ENCODE measurements around the gene GMIP.
"Not testable (repeated sequence)": the region's sequence is repeated elsewhere in the genome, so short reads cannot be mapped to it uniquely, and the experiment has no call there.

The GMIP gene

GRCh38 chr19:19606021-19606420, 37.4 kb downstream of the GMIP start:
- DNase-seq (ENCODE audit: low read depth): no peak
- TF ChIP-seq CTCF (conservative IDR thresholded peaks at IDR 0.05; ENCODE audit: control insufficient read depth, insufficient read depth, low read depth, low read length): no peak
- H3K4me3 ChIP-seq (ENCODE audit: control insufficient read depth, low read depth, low read length): no peak overlapping the region

GRCh38 chr19:19602713-19603324, 40.6 kb downstream of the GMIP start:
- no peak for TF ChIP-seq CTCF (conservative IDR thresholded peaks at IDR 0.05; ENCODE audit: control insufficient read depth, insufficient read depth, low read depth, low read length)
- H3K4me3 ChIP-seq (ENCODE audit: control insufficient read depth, low read depth, low read length): no peak overlapping the region
- no peak for DNase-seq (ENCODE audit: low read depth)

GRCh38 chr19:19602136-19602712, 41.2 kb downstream of the GMIP start:
- no peak overlapping the region for H3K4me3 ChIP-seq (ENCODE audit: control insufficient read depth, low read depth, low read length)
- DNase-seq (ENCODE audit: low read depth): no peak

GRCh38 chr19:19600793-19601330, 42.6 kb downstream of the GMIP start:
- no peak for TF ChIP-seq CTCF (conservative IDR thresholded peaks at IDR 0.05; ENCODE audit: control insufficient read depth, insufficient read depth, low read depth, low read length)
- H3K4me3 ChIP-seq (ENCODE audit: control insufficient read depth, low read depth, low read length): no peak overlapping the region
- no peak for DNase-seq (ENCODE audit: low read depth)

More at GRCh38 chr19:19602136-19602712, 41.2 kb downstream of the GMIP start:
- no peak for TF ChIP-seq CTCF (conservative IDR thresholded peaks at IDR 0.05; ENCODE audit: control insufficient read depth, insufficient read depth, low read depth, low read length)

GRCh38 chr19:19598728-19599451, 44.6 kb downstream of the GMIP start:
- H3K4me3 ChIP-seq (ENCODE audit: control insufficient read depth, low read depth, low read length); DNase-seq (ENCODE audit: low read depth): not testable (repeated sequence)

GRCh38 chr19:19597809-19598306, 45.6 kb downstream of the GMIP start:
- no peak overlapping the region for H3K4me3 ChIP-seq (ENCODE audit: control insufficient read depth, low read depth, low read length)
- no peak for DNase-seq (ENCODE audit: low read depth)
- no peak for TF ChIP-seq CTCF (conservative IDR thresholded peaks at IDR 0.05; ENCODE audit: control insufficient read depth, insufficient read depth, low read depth, low read length)

GRCh38 chr19:19595171-19595701, 48.2 kb downstream of the GMIP start:
- no peak overlapping the region for H3K4me3 ChIP-seq (ENCODE audit: control insufficient read depth, low read depth, low read length)
- DNase-seq (ENCODE audit: low read depth): peak; percentile 74
- TF ChIP-seq CTCF (conservative IDR thresholded peaks at IDR 0.05; ENCODE audit: control insufficient read depth, insufficient read depth, low read depth, low read length): no peak
